Right lobe of liver (tissue), 6 donors: ENCODE results near the gene DLG4. TPM values are rescaled to one million over a fixed set of nuclear protein-coding genes. Genes with fewer than 3 reads are reported as not detected.

Source experiments
- ATAC-seq, 4 donors: fragments of 200-7000 bp; cut with Tn5 transposase; one replicate each; pipeline ENCODE4 v1.9.1; 2020; ENCODE audit warnings: mild to moderate bottlenecking in 4 of 4, moderate library complexity in 4 of 4
- DNase-seq, 3 donors: peaks; one replicate each; pipeline ENCODE4 v3.0.0-alpha.2; 2020
- H3K27ac ChIP-seq, 3 donors: fragments of 200-600 bp; one replicate each; pipeline ENCODE4 v1.8.0; 2022
- H3K27me3 ChIP-seq, 2 donors: fragments of 200-600 bp; one replicate each; pipeline ENCODE4 v1.8.0; 2022
- H3K36me3 ChIP-seq, 4 donors: fragments of 200-600 bp; sonication (generic) in 1 of 4; one replicate each; pipeline versions ENCODE4 v1.5.1 to v1.8.0; 2017 to 2022; ENCODE audit warnings: control low read depth in 1 of 4
- H3K4me1 ChIP-seq, 4 donors: fragments of 200-600 bp; sonication (generic) in 1 of 4; one replicate each; pipeline versions ENCODE4 v1.5.1 to v1.8.0; 2017 to 2022; ENCODE audit warnings: control low read depth in 1 of 4
- H3K4me3 ChIP-seq, 3 donors: fragments of 200-600 bp; one replicate each; pipeline ENCODE4 v1.8.0; 2022
- H3K9me3 ChIP-seq, 4 donors: fragments of 200-600 bp; sonication (generic) in 1 of 4; one replicate each; pipeline versions ENCODE4 v1.5.1 to v1.8.0; 2017 to 2022; ENCODE audit warnings: control low read depth in 1 of 4
- POLR2A ChIP-seq: fragments of 450-650 bp; IDR thresholded peaks from one replicate; pipeline ENCODE4 v1.6.1; 2017; ENCODE audit warnings: antibody characterized with exemption, mild to moderate bottlenecking
- WGBS: methylation state at CpG from one replicate; pipeline ENCODE4 v1.1.6; 2018; ENCODE audit warnings: low coverage, low lambda C conversion rate; ENCODE audit not compliant: insufficient coverage; ENCODE audit errors: missing lambda C conversion rate; 5-methylcytosine and 5-hydroxymethylcytosine counted together
- intact Hi-C, 2 donors: fragments of 100-400 bp; cut with DNase I; formaldehyde crosslinking; loops; one replicate each; pipeline versions ENCODE4 v1.11.2 to v1.14.1; 2022
- microRNA counts: library from miRNA; unstranded; fragments of <30 nt; microRNA quantifications from one replicate; lab custom pipeline; 2016
- microRNA-seq, 2 donors: library from miRNA; unstranded; fragments of <30 nt; microRNA quantifications; one replicate each; pipeline ENCODE4, GENCODE V29; 2019 to 2020
- small RNA-seq, 2 experiments: library from RNA; depleted of rRNA; stranded (forward); fragments of <200 nt; gene quantifications; one replicate each; pipeline ENCODE3, GENCODE V24; 2016
- total RNA-seq, 6 experiments: library from RNA; depleted of rRNA in 2 of 6; stranded (reverse); fragments of >200 nt in 2 of 6; fragmentation: NEBNext Ultra II Directional in 3 of 6; extraction: Animal tissue kit (Norgen Biotek cat#: 25700) in 3 of 6; gene quantifications; one replicate each; pipeline versions ENCODE4 v1.1.0 to v1.2.4, GENCODE V29; 2016 to 2023
- TF ChIP-seq, protein P1 (sequence below), 4 donors: fragments of 200-600 bp in 3 of 4; fragments of 450-650 bp in 1 of 4; IDR thresholded peaks; one replicate each; pipeline versions ENCODE4 v1.5.1 to v1.8.0; 2016 to 2022; ENCODE audit warnings: antibody characterized with exemption in 4 of 4, mild to moderate bottlenecking in 2 of 4
- donor health status: DM: no; HTN: yes; CAD: no.
- donor health status: DM: no; HTN: no; CAD: no.
- donor health status: DM: no; HTN: no; CAD: no.
- donor health status: DM: no; HTN: yes; CAD: no.
- donor health status: DM: no; HTN: yes; CAD: no.

Gene DLG4
- total RNA-seq, 6 experiments from 2014 or later = 3.0 to 6.4 (median 4.1) TPM

DNA sequence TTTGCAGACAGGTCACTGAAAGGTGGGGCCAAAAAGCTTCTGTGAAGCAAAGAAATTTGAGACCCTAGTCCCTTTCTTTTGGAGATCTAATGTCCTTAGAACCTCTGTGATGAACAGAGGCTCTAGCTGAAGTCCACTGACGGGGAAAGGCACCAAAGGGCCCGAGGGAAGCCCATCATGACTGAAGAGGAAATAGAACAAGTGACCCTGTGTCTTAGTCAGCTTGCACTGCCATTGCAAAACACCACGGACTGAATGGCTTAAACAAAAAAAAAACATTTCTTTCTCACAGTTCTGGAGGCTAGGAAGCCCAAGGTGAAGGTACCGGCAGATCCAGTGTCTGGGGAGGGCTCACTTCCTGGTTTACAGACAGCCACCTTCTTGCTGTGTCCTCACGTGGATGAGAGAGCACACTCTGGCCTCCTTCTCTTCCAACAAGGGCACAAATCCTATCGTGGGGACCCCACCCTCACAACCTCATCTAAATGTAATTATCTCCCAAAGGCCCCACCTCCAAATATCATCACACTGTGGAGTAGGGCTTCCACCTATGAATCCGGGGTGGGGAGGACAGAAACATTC, 80.7 kb downstream of the DLG4 start:
- Histone ChIP-seq H3K4me1 (peaks cover 0 to 9% (median 0%) of the 10 kb centered on the region in 4 donors), H3K4me3 (no peak overlapping the region), H3K9me3 (no peaks in the 10 kb centered on the region), H3K27ac (no peak overlapping the region), H3K27me3 (no peaks in the 10 kb centered on the region), H3K36me3 (no peaks in the 10 kb centered on the region)
- intact Hi-C loops = loop anchor here (5.0 kb wide), 1 partner anchor 87 kb away; no protein-coding TSS in a partner anchor
- 49% methylated on average over 7 of the region's 7 CpGs for WGBS
- no peak for TF ChIP-seq POLR2A
- TF ChIP-seq, protein P1, sequence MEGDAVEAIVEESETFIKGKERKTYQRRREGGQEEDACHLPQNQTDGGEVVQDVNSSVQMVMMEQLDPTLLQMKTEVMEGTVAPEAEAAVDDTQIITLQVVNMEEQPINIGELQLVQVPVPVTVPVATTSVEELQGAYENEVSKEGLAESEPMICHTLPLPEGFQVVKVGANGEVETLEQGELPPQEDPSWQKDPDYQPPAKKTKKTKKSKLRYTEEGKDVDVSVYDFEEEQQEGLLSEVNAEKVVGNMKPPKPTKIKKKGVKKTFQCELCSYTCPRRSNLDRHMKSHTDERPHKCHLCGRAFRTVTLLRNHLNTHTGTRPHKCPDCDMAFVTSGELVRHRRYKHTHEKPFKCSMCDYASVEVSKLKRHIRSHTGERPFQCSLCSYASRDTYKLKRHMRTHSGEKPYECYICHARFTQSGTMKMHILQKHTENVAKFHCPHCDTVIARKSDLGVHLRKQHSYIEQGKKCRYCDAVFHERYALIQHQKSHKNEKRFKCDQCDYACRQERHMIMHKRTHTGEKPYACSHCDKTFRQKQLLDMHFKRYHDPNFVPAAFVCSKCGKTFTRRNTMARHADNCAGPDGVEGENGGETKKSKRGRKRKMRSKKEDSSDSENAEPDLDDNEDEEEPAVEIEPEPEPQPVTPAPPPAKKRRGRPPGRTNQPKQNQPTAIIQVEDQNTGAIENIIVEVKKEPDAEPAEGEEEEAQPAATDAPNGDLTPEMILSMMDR (IDR thresholded peaks at IDR 0.05) = no peak
- DNase-seq (no peak), ATAC-seq (no peak)

DNA sequence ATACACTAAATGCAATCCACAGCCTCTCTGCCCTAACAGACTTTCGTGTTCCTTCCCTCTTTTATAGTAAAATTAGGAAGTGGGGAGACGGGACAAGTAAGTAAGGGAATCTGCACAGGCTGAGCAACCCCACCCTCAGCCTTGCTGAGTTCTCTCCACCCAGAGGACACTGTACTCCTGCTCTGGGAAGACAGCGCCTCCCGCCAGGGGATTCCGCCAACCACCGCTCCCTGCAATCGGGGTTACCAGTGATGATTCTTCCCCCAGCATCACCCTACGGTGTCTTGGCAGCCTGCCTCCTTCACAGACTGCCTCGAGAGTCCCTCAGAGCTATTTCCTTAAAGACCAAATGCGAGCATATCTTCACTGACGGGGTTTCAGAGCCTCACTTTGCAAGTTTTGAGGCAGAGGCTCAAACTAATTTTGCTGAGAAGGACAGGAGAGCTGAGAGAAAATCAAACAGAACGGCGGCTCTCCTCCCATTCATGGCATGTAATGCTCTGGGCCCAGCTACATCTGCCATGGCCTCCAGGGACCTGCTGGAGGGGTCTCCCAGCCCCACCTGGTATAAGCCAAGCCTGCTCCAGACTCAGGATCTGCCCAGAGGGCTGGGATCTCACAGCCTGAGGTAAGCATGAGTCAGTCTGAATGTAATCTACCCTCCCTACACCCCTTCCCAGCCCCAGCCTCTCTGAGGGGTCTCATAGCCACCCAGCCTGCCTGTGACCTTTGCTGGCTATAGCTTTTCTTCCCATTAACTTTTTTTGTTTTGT, 82.3 kb downstream of the DLG4 start:
- Histone ChIP-seq H3K27ac (no peak overlapping the region), H3K4me1 (peaks cover 0 to 16% (median 3%) of the 10 kb centered on the region in 4 donors), H3K27me3 (no peaks in the 10 kb centered on the region), H3K9me3 (no peaks in the 10 kb centered on the region), H3K36me3 (no peaks in the 10 kb centered on the region), H3K4me3 (no peak overlapping the region)
- intact Hi-C loops = loop anchor here (5.0 kb wide), 1 partner anchor 85 kb away; no protein-coding TSS in a partner anchor
- TF ChIP-seq, protein P1 (IDR thresholded peaks at IDR 0.05) = no peak
- no peak for TF ChIP-seq POLR2A
- ATAC-seq (peak in 3 of 4 donors; percentile 5 to 45 (median 28)), DNase-seq (peak in 1 of 3 donors; percentile 44)
- 28% methylated on average over 11 of the region's 13 CpGs for WGBS

MicroRNAs encoded within 50 kb of the gene (microRNA counts, 767-probe panel; counts per million panel counts)
- microRNA hsa-miR-324-3p (lab: Ali Mortazavi, UCI) = 237 counts per million
- 237 counts per million for microRNA hsa-miR-324-5p (lab: Ali Mortazavi, UCI)

Small RNAs within 50 kb of the gene (microRNA-seq; reads per million reads assigned to microRNA genes)
- 896 to 1,135 reads per million in 2 donors for gene MIR324

Small RNAs within 50 kb of the gene (small RNA-seq; reads per million reads assigned to genes)
- 0 reads per million in 2 experiments for gene AC120057.4
- gene MIR324 = 1.4 to 3.1 reads per million in 2 experiments
- gene RF00019 = 0 reads per million in 2 experiments

Other genes with a start within 250 kb of the DLG4 start
- under 1 TPM in 2 of 6 experiments, not detected in 4; 0.17 to 0.27 TPM for gene ALOX12, start 223.8 kb downstream of the DLG4 start, total RNA-seq
- 100 to 1,000 TPM in 3 of 6 experiments, 10 to 100 TPM in 3; 72.5 to 141 (median 108) TPM for gene RNASEK, start 207.2 kb downstream of the DLG4 start, total RNA-seq
- 1 to 10 TPM in 5 of 6 experiments, under 1 TPM in 1; 0.71 to 3.5 (median 1.5) TPM for gene BCL6B, start 196.8 kb downstream of the DLG4 start, total RNA-seq
- gene SLC16A13, start 183.8 kb downstream of the DLG4 start, total RNA-seq = 10 to 100 TPM; 14.7 to 66.4 (median 39.5) TPM
- gene SLC16A11, start 175.7 kb downstream of the DLG4 start, total RNA-seq = 10 to 100 TPM in 1 of 6 experiments, 1 to 10 TPM in 4, under 1 TPM in 1; 0.84 to 10.2 (median 2.4) TPM
- 1 to 10 TPM in 4 of 6 experiments, under 1 TPM in 2; 0.77 to 2.6 (median 1.5) TPM for gene CLEC10A, start 139.6 kb downstream of the DLG4 start, total RNA-seq
- gene ASGR2, start 105.0 kb downstream of the DLG4 start, total RNA-seq = 100 to 1,000 TPM; 412 to 553 (median 461) TPM
- 100 to 1,000 TPM; 399 to 624 (median 417) TPM for gene ASGR1, start 40.5 kb downstream of the DLG4 start, total RNA-seq
- gene ACADVL, start 102 bp upstream of the DLG4 start, total RNA-seq = 1,000 to 10,000 TPM in 3 of 6 experiments, 100 to 1,000 TPM in 3; 640 to 1,849 (median 1,071) TPM
- gene DVL2, start 14.7 kb upstream of the DLG4 start, total RNA-seq = 10 to 100 TPM in 4 of 6 experiments, 1 to 10 TPM in 2; 9.6 to 13.5 (median 12.8) TPM
- 10 to 100 TPM; 16.0 to 24.3 (median 18.2) TPM for gene PHF23, start 19.6 kb upstream of the DLG4 start, total RNA-seq
- 100 to 1,000 TPM; 238 to 330 (median 244) TPM for gene GABARAP, start 22.6 kb upstream of the DLG4 start, total RNA-seq
- 10 to 100 TPM; 25.9 to 34.6 (median 31.9) TPM for gene CTDNEP1, start 31.9 kb upstream of the DLG4 start, total RNA-seq
- gene ELP5, start 32.4 kb upstream of the DLG4 start, total RNA-seq = 10 to 100 TPM; 14.2 to 29.6 (median 22.9) TPM
- 100 to 1,000 TPM in 1 of 6 experiments, 10 to 100 TPM in 4, 1 to 10 TPM in 1; 9.6 to 114 (median 23.3) TPM for gene CLDN7, start 42.6 kb upstream of the DLG4 start, total RNA-seq
- gene SLC2A4, start 61.9 kb upstream of the DLG4 start, total RNA-seq = 1 to 10 TPM in 4 of 6 experiments, under 1 TPM in 2; 0.66 to 2.1 (median 1.4) TPM
- 1 to 10 TPM in 2 of 6 experiments, under 1 TPM in 4; 0.27 to 1.7 (median 0.90) TPM for gene YBX2, start 74.8 kb upstream of the DLG4 start, total RNA-seq
- 100 to 1,000 TPM; 222 to 299 (median 238) TPM for gene EIF5A, start 87.8 kb upstream of the DLG4 start, total RNA-seq
- gene GPS2, start 95.5 kb upstream of the DLG4 start, total RNA-seq = 10 to 100 TPM; 22.0 to 48.1 (median 23.2) TPM
- 10 to 100 TPM in 4 of 6 experiments, 1 to 10 TPM in 2; 4.2 to 22.1 (median 10.8) TPM for gene NEURL4, start 109.5 kb upstream of the DLG4 start, total RNA-seq
- 1 to 10 TPM; 1.6 to 6.8 (median 2.7) TPM for gene ACAP1, start 116.7 kb upstream of the DLG4 start, total RNA-seq
- 1 to 10 TPM; 2.2 to 4.4 (median 2.9) TPM for gene KCTD11, start 132.3 kb upstream of the DLG4 start, total RNA-seq
- not detected for gene TMEM95, start 135.3 kb upstream of the DLG4 start, total RNA-seq
- gene TNK1, start 161.3 kb upstream of the DLG4 start, total RNA-seq = 1 to 10 TPM; 2.9 to 5.1 (median 4.0) TPM
- 1 to 10 TPM; 5.5 to 8.9 (median 6.4) TPM for gene PLSCR3, start 174.7 kb upstream of the DLG4 start, total RNA-seq
- gene TMEM256, start 184.3 kb upstream of the DLG4 start, total RNA-seq = 10 to 100 TPM; 56.4 to 95.4 (median 68.9) TPM
- gene NLGN2, start 188.0 kb upstream of the DLG4 start, total RNA-seq = 1 to 10 TPM; 1.3 to 5.3 (median 3.0) TPM
- not detected for gene SPEM1, start 200.5 kb upstream of the DLG4 start, total RNA-seq
- gene SPEM2, start 205.8 kb upstream of the DLG4 start, total RNA-seq = not detected
- not detected for gene SPEM3, start 209.0 kb upstream of the DLG4 start, total RNA-seq
- 1 to 10 TPM; 2.3 to 8.4 (median 4.0) TPM for gene TMEM102, start 215.6 kb upstream of the DLG4 start, total RNA-seq
- under 1 TPM in 5 of 6 experiments, not detected in 1; 0.37 to 0.84 (median 0.68) TPM for gene FGF11, start 219.7 kb upstream of the DLG4 start, total RNA-seq
- 10 to 100 TPM in 2 of 6 experiments, 1 to 10 TPM in 4; 6.0 to 12.3 (median 8.2) TPM for gene CHRNB1, start 225.2 kb upstream of the DLG4 start, total RNA-seq